WTC11 (cell line): Measurements from ENCODE around the gene BTNL9. TPM values are rescaled to one million over a fixed set of nuclear protein-coding genes. Genes with fewer than 3 reads are reported as not detected.

Experiments used
- ATAC-seq: fragments of 200-7000 bp; cut with Tn5 transposase; 2 replicates; pipeline ENCODE4 v1.10.0; 2021; ENCODE audit warnings: mild to moderate bottlenecking, moderate library complexity
- CTCF ChIA-PET: fragments of 300-600 bp; sonication (Branson Sonifier 250); formaldehyde crosslinking; loops from one replicate; lab custom pipeline; 2021; ENCODE audit warnings: antibody characterized with exemption; lab: Charles Lee
- POLR2A ChIA-PET: fragments of 350-600 bp; sonication (Branson Sonifier 250); formaldehyde crosslinking; loops from one replicate; lab custom pipeline; 2021; ENCODE audit warnings: antibody characterized with exemption; lab: Charles Lee
- DNase-seq: peaks from one replicate; pipeline ENCODE4 v3.0.0; 2021; ENCODE audit warnings: low spot score
- H3K27ac Mint-ChIP-seq: 2 replicates; pipeline ENCODE4 v1.8.0; 2021; ENCODE audit warnings: mixed read lengths
- H3K27me3 Mint-ChIP-seq: 2 replicates; pipeline ENCODE4 v1.8.0; 2021; ENCODE audit warnings: low read depth, mild to moderate bottlenecking, moderate library complexity, mixed read lengths
- H3K36me3 Mint-ChIP-seq: 2 replicates; pipeline ENCODE4 v1.8.0; 2021; ENCODE audit warnings: mixed read lengths
- H3K4me1 Mint-ChIP-seq: 2 replicates; pipeline ENCODE4 v1.8.0; 2022; ENCODE audit warnings: mixed read lengths
- H3K4me3 Mint-ChIP-seq: 2 replicates; pipeline ENCODE4 v1.8.0; 2021; ENCODE audit warnings: mild to moderate bottlenecking, moderate library complexity, mixed read lengths
- H3K9me3 Mint-ChIP-seq: 2 replicates; pipeline ENCODE4 v1.8.0; 2021; ENCODE audit warnings: mixed read lengths
- ATF2 ChIP-seq: sonication (generic); formaldehyde crosslinking; IDR thresholded peaks from 2 replicates; pipeline ENCODE4 v1.8.1; 2022; ENCODE audit warnings: low read depth, missing genetic modification reagents, borderline replicate concordance
- ATF3 ChIP-seq: sonication (generic); formaldehyde crosslinking; conservative IDR thresholded peaks from 2 replicates; pipeline ENCODE4 v1.8.1; 2022; ENCODE audit warnings: mild to moderate bottlenecking, missing genetic modification reagents
- CBFB ChIP-seq: sonication (generic); formaldehyde crosslinking; IDR thresholded peaks from 2 replicates; pipeline ENCODE4 v1.8.1; 2022; ENCODE audit warnings: mild to moderate bottlenecking, low read depth, missing genetic modification reagents
- CDX4 ChIP-seq: fragments of 250-450 bp; sonication (Bioruptor Pico); IDR thresholded peaks from 2 replicates; pipeline ENCODE4 v1.9.0; 2021; ENCODE audit warnings: moderate library complexity, mild to moderate bottlenecking, inconsistent platforms, borderline replicate concordance
- ETV6 ChIP-seq: sonication (generic); formaldehyde crosslinking; IDR thresholded peaks from 2 replicates; pipeline ENCODE4 v1.8.1; 2022; ENCODE audit warnings: mild to moderate bottlenecking, missing genetic modification reagents
- GRHL2 ChIP-seq: fragments of 250-450 bp; sonication (Bioruptor Pico); IDR thresholded peaks from 2 replicates; pipeline ENCODE4 v1.8.0; 2022; ENCODE audit warnings: mild to moderate bottlenecking, moderate library complexity; ENCODE audit not compliant: insufficient replicate concordance, severe bottlenecking
- GTF2I ChIP-seq: fragments of 250-450 bp; sonication (Bioruptor Pico); conservative IDR thresholded peaks from 2 replicates; pipeline ENCODE4 v1.4.0; 2021; ENCODE audit warnings: mild to moderate bottlenecking
- IRF1 ChIP-seq: sonication (generic); formaldehyde crosslinking; IDR thresholded peaks from 2 replicates; pipeline ENCODE4 v1.8.0; 2023; ENCODE audit warnings: missing genetic modification reagents
- JUN ChIP-seq: sonication (generic); formaldehyde crosslinking; IDR thresholded peaks from 2 replicates; pipeline ENCODE4 v1.8.0; 2023; ENCODE audit warnings: mild to moderate bottlenecking, missing genetic modification reagents
- MLX ChIP-seq: sonication (generic); formaldehyde crosslinking; IDR thresholded peaks from 2 replicates; pipeline ENCODE4 v1.8.1; 2023; ENCODE audit warnings: mild to moderate bottlenecking, missing genetic modification reagents, moderate library complexity
- MYBL2 ChIP-seq: sonication (generic); formaldehyde crosslinking; IDR thresholded peaks from 2 replicates; pipeline ENCODE4 v1.8.1; 2023; ENCODE audit warnings: mild to moderate bottlenecking, moderate library complexity, missing genetic modification reagents
- NFATC4 ChIP-seq: fragments of 250-450 bp; sonication (Bioruptor Pico); IDR thresholded peaks from 2 replicates; pipeline ENCODE4 v1.9.0; 2021; ENCODE audit warnings: mild to moderate bottlenecking
- NFYB ChIP-seq: sonication (generic); formaldehyde crosslinking; conservative IDR thresholded peaks from 2 replicates; pipeline ENCODE4 v1.8.0; 2022; ENCODE audit warnings: low read depth, missing genetic modification reagents
- RELA ChIP-seq: sonication (generic); formaldehyde crosslinking; IDR thresholded peaks from 2 replicates; pipeline ENCODE4 v1.8.1; 2022; ENCODE audit warnings: missing genetic modification reagents, mild to moderate bottlenecking, borderline replicate concordance
- SMAD3 ChIP-seq: sonication (generic); formaldehyde crosslinking; IDR thresholded peaks from 2 replicates; pipeline ENCODE4 v1.8.0; 2022; ENCODE audit warnings: missing genetic modification reagents, mild to moderate bottlenecking, borderline replicate concordance
- TEAD4 ChIP-seq: sonication (generic); formaldehyde crosslinking; IDR thresholded peaks from 2 replicates; pipeline ENCODE4 v1.8.0; 2022; ENCODE audit warnings: mild to moderate bottlenecking, missing genetic modification reagents
- TP53 ChIP-seq: sonication (generic); formaldehyde crosslinking; IDR thresholded peaks from 2 replicates; pipeline ENCODE4 v1.8.1; 2023; ENCODE audit warnings: mild to moderate bottlenecking, missing genetic modification reagents
- ZNF138 ChIP-seq: sonication (generic); formaldehyde crosslinking; conservative IDR thresholded peaks from 2 replicates; pipeline ENCODE4 v1.8.1; 2022; ENCODE audit warnings: mild to moderate bottlenecking, moderate library complexity, missing genetic modification reagents
- ZNF416 ChIP-seq: fragments of 250-450 bp; sonication (Bioruptor Pico); IDR thresholded peaks from 2 replicates; pipeline ENCODE4 v1.9.0; 2021; ENCODE audit warnings: mild to moderate bottlenecking, inconsistent platforms
- ZNF532 ChIP-seq: fragments of 250-450 bp; sonication (Bioruptor Pico); IDR thresholded peaks from 2 replicates; pipeline ENCODE4 v1.9.0; 2021; ENCODE audit warnings: mild to moderate bottlenecking, borderline replicate concordance
- total RNA-seq: library from RNA; stranded (reverse); gene quantifications from 3 replicates; pipeline ENCODE4 v1.2.3, GENCODE V29; 2021
- TF ChIP-seq, protein P1 (sequence below): sonication (generic); formaldehyde crosslinking; IDR thresholded peaks from 2 replicates; pipeline ENCODE4 v1.8.1; 2023; ENCODE audit warnings: mild to moderate bottlenecking, missing genetic modification reagents
- TF ChIP-seq, protein P2 (sequence below): sonication (generic); formaldehyde crosslinking; IDR thresholded peaks from 2 replicates; pipeline ENCODE4 v1.8.1; 2022; ENCODE audit warnings: mild to moderate bottlenecking, missing genetic modification reagents, moderate library complexity, borderline replicate concordance

Gene BTNL9
- total RNA-seq, 1 experiment from 2014 or later: 3.4 TPM

DNA sequence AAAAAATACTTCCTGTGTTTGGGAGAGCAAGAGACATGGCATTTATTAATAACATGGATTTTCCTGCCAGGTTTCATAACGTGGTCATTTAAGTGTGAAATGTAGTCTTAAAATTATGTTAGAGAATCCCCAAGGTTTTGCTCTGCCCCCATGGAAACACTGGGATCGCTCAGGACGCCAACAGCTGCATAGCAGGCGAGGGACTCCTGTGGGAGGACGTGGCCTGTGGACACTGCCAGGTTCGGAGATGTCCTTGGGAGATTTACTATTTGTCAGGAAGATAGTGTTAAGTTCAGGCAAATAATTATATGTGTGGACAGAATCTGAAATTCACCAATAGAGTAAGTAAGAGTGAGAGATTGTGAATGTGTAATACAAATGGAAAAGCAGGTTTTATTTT, 977 bp downstream of the BTNL9 start:
- Mint-ChIP-seq H3K4me3 (no peak overlapping the region), H3K27me3 (peaks cover 23% of the 10 kb centered on the region), H3K36me3 (no peaks in the 10 kb centered on the region), H3K4me1 (peaks cover 18% of the 10 kb centered on the region), H3K9me3 (no peaks in the 10 kb centered on the region)
- ATAC-seq (no peak), DNase-seq (no peak)
- ChIA-PET POLR2A (no interaction called here), CTCF (no interaction called here)
- TF ChIP-seq ZNF416 (CRISPR knock-in tag): no peak
- TF ChIP-seq, protein P1, sequence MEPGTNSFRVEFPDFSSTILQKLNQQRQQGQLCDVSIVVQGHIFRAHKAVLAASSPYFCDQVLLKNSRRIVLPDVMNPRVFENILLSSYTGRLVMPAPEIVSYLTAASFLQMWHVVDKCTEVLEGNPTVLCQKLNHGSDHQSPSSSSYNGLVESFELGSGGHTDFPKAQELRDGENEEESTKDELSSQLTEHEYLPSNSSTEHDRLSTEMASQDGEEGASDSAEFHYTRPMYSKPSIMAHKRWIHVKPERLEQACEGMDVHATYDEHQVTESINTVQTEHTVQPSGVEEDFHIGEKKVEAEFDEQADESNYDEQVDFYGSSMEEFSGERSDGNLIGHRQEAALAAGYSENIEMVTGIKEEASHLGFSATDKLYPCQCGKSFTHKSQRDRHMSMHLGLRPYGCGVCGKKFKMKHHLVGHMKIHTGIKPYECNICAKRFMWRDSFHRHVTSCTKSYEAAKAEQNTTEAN: no peak
- no peak for TF ChIP-seq ZNF138 (CRISPR knock-in tag)
- no peak for TF ChIP-seq ETV6 (CRISPR knock-in tag)
- no peak for TF ChIP-seq TEAD4 (CRISPR knock-in tag)
- TF ChIP-seq MYBL2 (CRISPR knock-in tag): no peak
- no peak for TF ChIP-seq NFYB (CRISPR knock-in tag)
- no peak for TF ChIP-seq MLX
- TF ChIP-seq TP53 (CRISPR knock-in tag): no peak
- no peak for TF ChIP-seq NFATC4
- TF ChIP-seq, all 79 proteins: peak for 0
- H3K27ac Mint-ChIP-seq: no peak overlapping the region

DNA sequence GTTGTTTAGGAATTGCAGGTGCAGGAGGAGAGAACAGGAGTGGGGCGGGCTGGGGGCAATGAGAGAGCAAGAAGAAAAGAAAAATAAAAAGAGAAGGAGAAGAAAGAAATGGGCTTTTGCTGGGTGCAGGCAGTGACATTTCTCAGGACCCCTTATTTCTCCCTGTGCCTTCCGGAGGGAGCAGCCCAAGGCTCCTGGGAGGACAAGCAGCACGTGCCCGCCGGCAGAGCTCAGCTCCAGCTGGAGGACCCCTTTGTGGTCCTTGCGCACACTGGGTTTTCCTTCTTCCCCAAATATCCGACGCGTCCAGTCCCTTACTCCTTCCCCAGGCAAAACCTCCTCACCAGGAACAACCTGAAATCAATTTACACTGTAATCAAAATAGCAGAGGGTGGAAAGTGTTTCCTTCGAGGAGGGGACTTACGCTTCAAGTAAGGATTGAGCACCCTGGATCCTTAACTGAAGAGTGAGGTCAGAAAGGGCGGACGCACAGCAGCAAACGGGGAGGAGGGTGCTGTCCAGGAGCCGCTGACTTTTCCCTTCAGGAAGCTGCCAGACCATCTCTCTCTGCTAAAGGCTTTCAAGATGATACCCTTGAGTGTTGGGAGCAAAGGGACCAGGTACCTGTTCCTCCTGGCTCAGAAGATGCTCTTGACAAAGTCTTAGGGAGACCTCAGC, 2.1 kb downstream of the BTNL9 start:
- no peak overlapping the region for H3K27ac Mint-ChIP-seq
- ATAC-seq: no peak
- TF ChIP-seq CDX4 (CRISPR knock-in tag) (no peak), ATF2 (CRISPR knock-in tag) (no peak), GRHL2 (CRISPR knock-in tag) (no peak), IRF1 (CRISPR knock-in tag) (no peak), JUN (CRISPR knock-in tag) (no peak)
- TF ChIP-seq, all 79 proteins: peak for 0

DNA sequence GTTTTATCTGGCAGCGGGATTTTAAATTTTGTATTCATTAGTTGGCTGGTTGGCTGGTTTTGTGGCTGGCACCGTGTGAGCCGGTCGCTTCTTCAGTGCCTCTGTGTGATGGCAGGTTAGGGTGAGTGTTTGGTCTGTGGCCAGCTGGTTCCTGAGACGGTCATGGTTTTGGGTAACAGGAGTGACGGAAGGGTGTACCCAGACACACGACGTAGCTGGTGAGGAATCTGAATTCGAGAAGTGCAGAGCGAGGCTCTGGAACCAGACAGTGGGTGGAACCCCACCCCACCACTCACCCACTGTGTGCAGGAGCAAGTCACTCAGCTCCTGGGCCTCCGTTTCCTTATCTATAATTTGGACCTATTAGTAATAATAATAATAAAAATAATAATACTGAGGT, 2.7 kb downstream of the BTNL9 start:
- ChIA-PET CTCF (no interaction called here), POLR2A (no interaction called here)
- H3K4me3 Mint-ChIP-seq: no peak overlapping the region
- no peak for ATAC-seq
- no peak for DNase-seq
- H3K4me1 Mint-ChIP-seq: peaks cover 10% of the 10 kb centered on the region; the same call in 1 of the 2 replicates
- no peak overlapping the region for H3K27ac Mint-ChIP-seq
- H3K36me3 Mint-ChIP-seq: no peaks in the 10 kb centered on the region
- no peaks in the 10 kb centered on the region for H3K9me3 Mint-ChIP-seq
- peaks cover 23% of the 10 kb centered on the region for H3K27me3 Mint-ChIP-seq
- TF ChIP-seq GTF2I (no peak), CBFB (no peak), RELA (CRISPR knock-in tag) (no peak), ZNF532 (CRISPR knock-in tag) (no peak), ATF3 (CRISPR knock-in tag) (no peak), SMAD3 (CRISPR knock-in tag) (no peak), TP53 (CRISPR knock-in tag) (no peak)
- TF ChIP-seq, protein P2, sequence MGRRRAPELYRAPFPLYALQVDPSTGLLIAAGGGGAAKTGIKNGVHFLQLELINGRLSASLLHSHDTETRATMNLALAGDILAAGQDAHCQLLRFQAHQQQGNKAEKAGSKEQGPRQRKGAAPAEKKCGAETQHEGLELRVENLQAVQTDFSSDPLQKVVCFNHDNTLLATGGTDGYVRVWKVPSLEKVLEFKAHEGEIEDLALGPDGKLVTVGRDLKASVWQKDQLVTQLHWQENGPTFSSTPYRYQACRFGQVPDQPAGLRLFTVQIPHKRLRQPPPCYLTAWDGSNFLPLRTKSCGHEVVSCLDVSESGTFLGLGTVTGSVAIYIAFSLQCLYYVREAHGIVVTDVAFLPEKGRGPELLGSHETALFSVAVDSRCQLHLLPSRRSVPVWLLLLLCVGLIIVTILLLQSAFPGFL: no peak

More for the DNA sequence above, 2.1 kb downstream of the BTNL9 start:
- H3K9me3 Mint-ChIP-seq: no peaks in the 10 kb centered on the region
- H3K27me3 Mint-ChIP-seq: peaks cover 23% of the 10 kb centered on the region
- no peak overlapping the region for H3K4me3 Mint-ChIP-seq
- peaks cover 10% of the 10 kb centered on the region; the same call in 1 of the 2 replicates for H3K4me1 Mint-ChIP-seq
- DNase-seq: no peak
- H3K36me3 Mint-ChIP-seq: no peaks in the 10 kb centered on the region
- POLR2A ChIA-PET: no interaction called here
- CTCF ChIA-PET: no interaction called here
